Parathyroid adenoma (tissue), 2 donors: ENCODE measurements around the gene EFNB2.

Experiments used
- H2AFZ ChIP-seq: fragments of 300-600 bp; sonication (generic); one replicate; pipeline ENCODE4 v1.7.0; 2017; ENCODE audit warnings: antibody characterized with exemption, mild to moderate bottlenecking
- H3K27ac ChIP-seq: fragments of 300-600 bp; sonication (generic); one replicate; pipeline ENCODE4 v1.7.0; 2017
- H3K27me3 ChIP-seq: fragments of 300-600 bp; sonication (generic); one replicate; pipeline ENCODE4 v1.7.0; 2017; ENCODE audit warnings: low read length; ENCODE audit not compliant: control insufficient read depth, insufficient read depth
- H3K36me3 ChIP-seq: fragments of 300-600 bp; sonication (generic); one replicate; pipeline ENCODE4 v1.7.0; 2017; ENCODE audit warnings: low read length; ENCODE audit not compliant: control insufficient read depth, insufficient read depth
- H3K4me1 ChIP-seq: fragments of 300-600 bp; sonication (generic); one replicate; pipeline ENCODE4 v1.7.0; 2017; ENCODE audit warnings: control low read depth
- H3K4me2 ChIP-seq: fragments of 300-600 bp; sonication (generic); one replicate; pipeline ENCODE4 v1.7.0; 2017; ENCODE audit warnings: low read length
- H3K4me3 ChIP-seq: fragments of 300-600 bp; sonication (generic); one replicate; pipeline ENCODE4 v1.7.0; 2017; ENCODE audit warnings: low read depth, low read length
- H3K79me2 ChIP-seq: fragments of 300-600 bp; sonication (generic); one replicate; pipeline ENCODE4 v1.7.0; 2017; ENCODE audit warnings: control low read depth
- H3K9ac ChIP-seq: fragments of 300-600 bp; sonication (generic); one replicate; pipeline ENCODE4 v1.7.0; 2017; ENCODE audit warnings: mild to moderate bottlenecking
- H3K9me3 ChIP-seq: fragments of 300-600 bp; sonication (generic); one replicate; pipeline ENCODE4 v1.7.0; 2017; ENCODE audit warnings: low read length; ENCODE audit not compliant: control insufficient read depth
- TF ChIP-seq, protein P1 (sequence below): fragments of 300-600 bp; sonication (generic); IDR thresholded peaks from one replicate; pipeline ENCODE4 v1.7.0; 2017; ENCODE audit warnings: antibody characterized with exemption, mild to moderate bottlenecking
- donor health status: primary hyperparathyroidism.

EFNB2 gene

GRCh38 chr13:106503272-106503671 is 32.2 kb downstream of the EFNB2 start:
- Histone ChIP-seq H3K9me3 (no peaks in the 10 kb centered on the region), H3K79me2 (no peaks in the 10 kb centered on the region), H3K36me3 (no peaks in the 10 kb centered on the region), H3K27me3 (no peaks in the 10 kb centered on the region), H3K27ac (no peak overlapping the region), H3K4me3 (no peak overlapping the region), H3K4me1 (no peaks in the 10 kb centered on the region), H3K9ac (no peak overlapping the region), H2AFZ (no peak overlapping the region), H3K4me2 (no peak overlapping the region)
- TF ChIP-seq, protein P1, sequence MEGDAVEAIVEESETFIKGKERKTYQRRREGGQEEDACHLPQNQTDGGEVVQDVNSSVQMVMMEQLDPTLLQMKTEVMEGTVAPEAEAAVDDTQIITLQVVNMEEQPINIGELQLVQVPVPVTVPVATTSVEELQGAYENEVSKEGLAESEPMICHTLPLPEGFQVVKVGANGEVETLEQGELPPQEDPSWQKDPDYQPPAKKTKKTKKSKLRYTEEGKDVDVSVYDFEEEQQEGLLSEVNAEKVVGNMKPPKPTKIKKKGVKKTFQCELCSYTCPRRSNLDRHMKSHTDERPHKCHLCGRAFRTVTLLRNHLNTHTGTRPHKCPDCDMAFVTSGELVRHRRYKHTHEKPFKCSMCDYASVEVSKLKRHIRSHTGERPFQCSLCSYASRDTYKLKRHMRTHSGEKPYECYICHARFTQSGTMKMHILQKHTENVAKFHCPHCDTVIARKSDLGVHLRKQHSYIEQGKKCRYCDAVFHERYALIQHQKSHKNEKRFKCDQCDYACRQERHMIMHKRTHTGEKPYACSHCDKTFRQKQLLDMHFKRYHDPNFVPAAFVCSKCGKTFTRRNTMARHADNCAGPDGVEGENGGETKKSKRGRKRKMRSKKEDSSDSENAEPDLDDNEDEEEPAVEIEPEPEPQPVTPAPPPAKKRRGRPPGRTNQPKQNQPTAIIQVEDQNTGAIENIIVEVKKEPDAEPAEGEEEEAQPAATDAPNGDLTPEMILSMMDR: no peak

DNA sequence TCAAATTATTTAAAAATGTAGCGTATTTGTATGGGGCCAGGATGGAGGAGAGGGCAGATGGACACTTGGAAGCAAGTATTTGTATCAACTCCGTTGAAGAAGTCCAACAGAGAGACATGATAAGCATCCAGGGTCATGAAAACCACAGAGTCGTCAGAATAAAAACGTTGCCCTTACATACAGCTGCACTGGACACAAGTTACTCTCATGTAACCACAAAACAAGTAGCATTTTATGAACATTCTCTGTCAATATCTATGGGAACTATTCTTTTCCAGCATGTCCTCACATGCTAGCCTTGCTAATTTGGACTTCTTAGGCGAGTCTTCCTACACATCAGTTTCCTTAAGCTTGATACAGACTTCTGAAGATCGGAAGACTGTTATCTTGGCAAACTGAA is 35.0 kb downstream of the EFNB2 start:
- Histone ChIP-seq H3K4me2 (no peak overlapping the region), H3K9me3 (no peaks in the 10 kb centered on the region), H3K27ac (no peak overlapping the region), H3K79me2 (no peaks in the 10 kb centered on the region), H2AFZ (no peak overlapping the region), H3K27me3 (no peaks in the 10 kb centered on the region), H3K4me3 (no peak overlapping the region), H3K4me1 (no peaks in the 10 kb centered on the region), H3K36me3 (no peaks in the 10 kb centered on the region), H3K9ac (no peak overlapping the region)
- TF ChIP-seq, protein P1: no peak

DNA sequence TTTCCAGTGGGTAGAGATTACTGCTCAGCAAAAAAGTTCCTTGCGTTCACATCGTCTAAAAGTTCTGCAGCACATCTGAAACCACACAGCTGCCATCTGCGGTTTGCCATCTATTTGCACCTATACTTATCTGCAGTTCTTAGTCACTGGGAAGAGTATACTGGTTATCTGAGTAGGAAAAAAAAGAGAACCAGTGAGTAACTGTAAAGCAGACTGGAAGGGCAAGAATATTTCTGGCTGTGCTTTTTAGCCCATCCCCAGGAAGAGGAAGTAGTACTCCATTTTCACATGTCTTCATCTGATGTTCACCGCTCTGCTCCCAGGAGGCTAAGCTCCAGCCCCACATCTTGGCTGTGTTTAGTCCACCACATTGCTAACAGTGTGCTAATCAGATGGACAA is 35.6 kb downstream of the EFNB2 start:
- H3K9ac ChIP-seq: no peak overlapping the region
- H3K36me3 ChIP-seq: no peaks in the 10 kb centered on the region
- no peak overlapping the region for H3K4me2 ChIP-seq
- H3K27me3 ChIP-seq: no peaks in the 10 kb centered on the region
- no peak overlapping the region for H3K4me3 ChIP-seq
- no peak overlapping the region for H2AFZ ChIP-seq
- no peaks in the 10 kb centered on the region for H3K9me3 ChIP-seq
- H3K27ac ChIP-seq: no peak overlapping the region
- no peaks in the 10 kb centered on the region for H3K79me2 ChIP-seq
- TF ChIP-seq, protein P1: no peak
- no peaks in the 10 kb centered on the region for H3K4me1 ChIP-seq

DNA sequence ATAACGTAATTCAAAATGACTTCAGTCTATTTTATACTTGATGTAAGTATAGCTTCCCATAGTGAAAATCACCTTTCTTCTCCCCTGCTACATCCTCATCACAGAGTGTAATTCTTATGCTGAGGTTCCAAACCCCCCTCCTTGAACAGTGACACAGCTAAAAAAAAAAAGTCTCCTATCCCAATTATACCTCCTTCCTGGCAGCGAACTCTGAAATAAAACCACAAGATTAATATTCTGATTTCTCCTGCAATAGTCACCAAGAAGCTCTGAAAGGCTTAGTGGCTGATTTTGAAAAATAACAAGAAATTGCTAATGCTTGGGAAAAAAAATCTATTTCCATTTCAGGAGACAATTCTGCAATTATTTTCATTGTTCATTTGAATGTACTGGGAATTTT is 36.3 kb downstream of the EFNB2 start:
- Histone ChIP-seq H3K9ac (no peak overlapping the region), H3K4me2 (no peak overlapping the region), H3K9me3 (no peaks in the 10 kb centered on the region), H3K79me2 (no peaks in the 10 kb centered on the region), H3K27ac (no peak overlapping the region), H3K27me3 (no peaks in the 10 kb centered on the region), H3K36me3 (no peaks in the 10 kb centered on the region), H3K4me3 (no peak overlapping the region), H3K4me1 (no peaks in the 10 kb centered on the region), H2AFZ (no peak overlapping the region)
- TF ChIP-seq, protein P1: no peak

GRCh38 chr13:106498571-106498970 is 36.9 kb downstream of the EFNB2 start:
- Histone ChIP-seq H3K9ac (no peak overlapping the region), H3K27ac (no peak overlapping the region), H3K79me2 (no peaks in the 10 kb centered on the region), H2AFZ (no peak overlapping the region), H3K36me3 (no peaks in the 10 kb centered on the region), H3K4me1 (no peaks in the 10 kb centered on the region), H3K4me3 (no peak overlapping the region), H3K4me2 (no peak overlapping the region), H3K9me3 (no peaks in the 10 kb centered on the region), H3K27me3 (no peaks in the 10 kb centered on the region)
- TF ChIP-seq, protein P1: no peak
